Measurements from ENCODE around the gene AVPR1B.

The AVPR1B gene

DNA sequence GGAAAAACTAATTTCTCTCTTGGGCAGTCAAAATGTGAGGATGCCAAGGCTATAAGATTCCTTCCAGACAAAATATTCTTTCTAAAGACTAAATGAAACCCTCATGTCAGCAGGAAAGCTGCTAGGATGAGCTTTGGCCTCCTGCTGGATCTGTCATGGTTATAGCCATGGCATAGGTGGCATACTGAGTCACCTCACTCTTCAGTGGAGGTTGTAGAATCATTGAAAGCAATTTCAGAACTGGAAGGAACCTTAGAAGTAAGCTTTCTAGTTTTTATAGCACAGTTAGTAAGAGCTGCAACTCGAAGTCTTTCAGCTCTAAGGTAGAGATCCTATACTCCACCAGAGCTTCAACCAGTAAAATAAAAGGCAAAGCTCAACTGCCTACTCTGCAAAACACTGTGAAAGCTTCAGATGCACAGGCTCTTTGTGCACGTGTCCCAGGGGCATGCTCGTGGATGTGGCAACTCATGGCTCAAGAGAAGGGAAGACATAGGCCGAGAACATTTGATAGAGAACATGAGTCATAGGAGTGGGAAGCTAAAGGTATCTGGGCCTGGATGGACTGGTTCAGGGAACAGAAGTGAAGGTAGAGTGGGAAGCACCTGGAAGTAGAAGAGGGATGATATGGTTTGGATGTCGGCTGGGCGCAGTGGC is 5.8 kb downstream of the AVPR1B start:
- no peak for DNase-seq

DNA sequence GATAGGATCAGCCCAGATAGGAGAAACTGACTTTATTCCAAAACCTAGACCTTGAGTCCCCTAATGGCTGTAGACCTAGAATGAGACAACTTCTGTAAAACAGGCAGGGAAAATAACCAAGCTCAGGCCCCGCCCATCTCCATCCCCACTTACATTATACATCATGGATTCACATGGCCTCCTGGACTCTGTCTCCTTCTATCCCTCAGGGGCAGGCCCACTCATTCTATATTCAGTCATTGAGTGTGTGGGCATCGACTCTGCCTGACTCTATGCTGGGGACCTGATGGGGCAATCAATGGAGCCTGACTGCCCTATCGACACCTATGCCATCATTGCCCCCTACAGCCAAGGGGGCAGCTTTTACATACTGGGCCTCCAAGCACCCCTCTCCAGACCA is 6.4 kb downstream of the AVPR1B start:
- no peak for DNase-seq

DNA sequence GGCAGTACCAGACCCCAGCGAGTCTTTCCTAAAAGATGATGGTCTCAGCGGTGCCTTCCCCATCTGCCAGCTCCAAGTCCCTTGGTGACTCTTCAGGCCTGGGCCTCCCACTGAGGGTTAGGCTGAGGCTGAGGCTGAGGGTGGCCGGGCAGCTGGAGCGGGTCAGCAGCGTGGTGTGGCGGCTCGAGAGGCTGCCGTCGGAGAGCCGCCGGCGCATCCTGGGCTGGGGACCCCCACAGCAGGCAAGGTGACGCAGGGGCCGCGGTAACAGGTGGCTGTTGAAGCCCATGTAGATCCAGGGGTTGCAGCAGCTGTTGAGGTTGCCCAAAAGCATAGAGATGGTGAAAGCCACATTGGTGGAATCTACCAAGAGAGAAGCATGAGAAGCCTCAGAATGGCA is 7.0 kb downstream of the AVPR1B start:
- DNase-seq: no peak

DNA sequence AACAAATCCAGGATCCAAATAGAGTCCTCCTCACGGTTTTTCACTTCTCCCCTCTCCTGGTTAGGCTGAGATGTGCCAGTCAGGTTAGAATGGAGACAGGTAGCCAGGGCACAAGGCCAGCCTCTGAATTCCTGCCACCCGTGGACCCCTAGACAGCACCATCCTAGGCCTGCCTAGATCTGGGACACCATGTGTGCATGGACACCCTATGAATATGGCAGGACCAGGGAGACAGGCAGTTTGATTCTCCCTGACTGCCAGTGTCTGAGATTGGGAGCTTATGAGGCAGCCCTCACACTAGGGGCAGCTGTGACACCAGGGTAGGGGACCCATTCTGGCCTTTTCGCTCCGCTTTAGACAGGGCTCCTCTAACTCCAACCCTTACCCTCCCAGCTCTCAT is 7.5 kb downstream of the AVPR1B start:
- DNase-seq: no peak

DNA sequence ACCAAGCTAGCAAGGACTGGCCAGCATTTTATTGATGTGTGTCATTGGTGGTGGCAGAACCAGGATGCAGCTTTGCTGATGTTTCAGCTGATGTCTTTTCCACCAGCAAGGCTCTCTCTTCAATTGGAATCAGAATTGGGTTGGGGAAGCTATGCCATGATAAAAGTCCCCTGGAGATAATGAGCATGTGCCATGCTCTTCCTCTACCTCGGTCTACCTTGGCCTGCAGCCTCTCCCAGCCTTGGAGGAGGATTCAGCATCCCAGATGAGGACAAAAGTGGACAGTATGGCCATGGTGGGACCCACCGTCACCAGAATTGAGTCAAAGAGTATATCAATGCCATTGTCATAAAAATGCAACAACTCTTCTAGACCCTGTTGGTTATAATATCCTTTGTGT is 8.6 kb downstream of the AVPR1B start:
- no peak for DNase-seq

DNA sequence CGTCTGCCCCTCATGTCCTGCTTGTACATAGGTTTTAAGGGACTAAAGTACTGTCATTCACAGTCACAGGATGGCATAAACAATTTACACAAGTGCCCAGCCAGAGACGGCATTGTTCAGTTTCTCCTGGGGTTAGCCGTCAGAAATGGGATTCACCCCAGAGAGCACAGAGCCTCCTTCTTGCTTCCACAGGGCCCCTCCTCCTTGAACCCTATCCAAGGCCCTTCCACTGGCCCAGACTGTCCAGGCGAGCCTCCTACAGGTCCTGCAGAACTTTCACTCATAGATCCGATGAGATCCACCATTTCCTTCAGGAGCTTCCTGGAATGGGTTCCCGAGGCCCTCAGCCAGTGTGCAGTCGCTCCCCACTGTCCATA is 10.0 kb downstream of the AVPR1B start:
- no peak for DNase-seq

DNA sequence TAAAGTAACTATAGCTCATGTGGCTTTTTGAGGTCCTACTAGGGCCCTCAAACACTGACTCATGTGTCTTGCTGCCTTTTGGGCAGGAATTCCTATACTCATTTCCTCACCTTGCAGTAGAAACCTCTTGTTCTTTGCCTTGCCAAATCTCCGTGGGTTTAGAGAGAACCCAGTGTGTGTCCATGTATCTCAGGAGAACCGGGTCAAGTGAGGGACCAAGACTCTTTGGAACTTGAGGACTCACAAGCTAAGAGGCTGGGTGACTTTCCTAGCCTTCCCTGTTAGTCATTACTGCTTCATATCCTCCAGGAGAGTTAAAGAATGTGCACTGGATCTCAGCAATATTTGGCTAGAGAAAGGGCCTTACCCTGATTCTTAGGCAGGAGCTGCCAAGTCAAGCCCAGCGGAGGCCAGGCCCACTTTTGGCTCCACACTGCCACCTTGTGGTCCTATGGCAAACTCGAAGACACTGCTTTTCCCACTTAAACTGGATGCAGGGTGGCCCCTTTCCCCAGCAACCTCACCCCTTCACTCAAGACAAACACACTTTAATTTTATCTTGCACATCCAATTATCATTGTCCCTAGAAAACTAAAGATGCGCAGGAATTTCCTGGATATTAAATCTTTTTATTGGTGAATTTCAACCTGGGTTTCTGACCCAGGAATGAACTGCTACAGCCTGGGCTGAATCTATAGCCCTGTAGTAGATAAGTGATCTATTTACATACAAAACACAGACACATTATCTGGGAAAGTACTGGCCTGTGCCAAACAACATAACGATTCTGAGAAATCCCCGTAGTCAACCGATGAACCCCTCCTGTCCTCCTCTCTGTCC is 10.6 kb downstream of the AVPR1B start:
- DNase-seq: peak; percentile 23

DNA sequence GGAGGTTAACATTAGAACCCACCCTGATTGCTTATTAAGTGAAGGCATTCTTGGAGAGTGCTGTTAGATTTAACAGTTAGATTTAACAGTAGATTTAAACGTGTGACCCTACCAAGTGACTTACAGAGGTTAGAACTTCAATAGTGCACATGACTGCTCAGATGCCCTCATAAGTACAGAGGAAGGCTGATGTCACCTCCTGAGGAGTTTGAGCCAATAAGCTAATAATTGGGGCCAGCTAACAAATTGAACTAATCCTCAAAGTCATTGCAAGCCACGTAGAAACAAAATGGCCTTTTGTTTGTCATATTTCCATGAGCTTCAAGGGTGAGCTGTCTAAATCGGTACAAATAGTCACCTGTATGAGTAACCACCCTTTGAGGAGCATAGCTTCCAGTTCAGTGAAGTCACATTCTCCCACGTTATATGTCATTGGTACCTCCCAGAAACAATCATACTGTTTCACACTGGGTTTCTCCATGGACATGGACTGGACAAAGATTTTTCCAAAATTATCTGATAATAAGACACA is 11.7 kb downstream of the AVPR1B start:
- DNase-seq: no peak

DNA sequence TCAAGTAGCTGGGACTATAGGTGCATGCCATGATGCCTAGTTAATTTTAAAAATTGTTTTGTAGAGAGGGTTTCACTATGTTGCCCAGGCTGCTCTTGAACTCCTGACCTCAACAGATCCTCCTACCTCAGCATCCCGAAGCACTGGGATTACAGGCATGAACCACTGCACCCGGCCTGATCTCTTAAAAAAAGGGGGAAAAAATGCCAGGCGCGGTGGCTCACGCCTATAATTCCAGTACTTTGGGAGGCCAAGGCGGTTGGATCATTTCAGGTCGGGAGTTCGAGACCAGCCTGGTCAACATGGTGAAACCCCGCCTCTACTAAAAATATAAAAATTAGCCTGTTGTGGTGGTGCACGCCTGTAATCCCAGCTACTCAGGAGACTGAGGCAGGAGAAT is 13.2 kb downstream of the AVPR1B start:
- DNase-seq: no peak

DNA sequence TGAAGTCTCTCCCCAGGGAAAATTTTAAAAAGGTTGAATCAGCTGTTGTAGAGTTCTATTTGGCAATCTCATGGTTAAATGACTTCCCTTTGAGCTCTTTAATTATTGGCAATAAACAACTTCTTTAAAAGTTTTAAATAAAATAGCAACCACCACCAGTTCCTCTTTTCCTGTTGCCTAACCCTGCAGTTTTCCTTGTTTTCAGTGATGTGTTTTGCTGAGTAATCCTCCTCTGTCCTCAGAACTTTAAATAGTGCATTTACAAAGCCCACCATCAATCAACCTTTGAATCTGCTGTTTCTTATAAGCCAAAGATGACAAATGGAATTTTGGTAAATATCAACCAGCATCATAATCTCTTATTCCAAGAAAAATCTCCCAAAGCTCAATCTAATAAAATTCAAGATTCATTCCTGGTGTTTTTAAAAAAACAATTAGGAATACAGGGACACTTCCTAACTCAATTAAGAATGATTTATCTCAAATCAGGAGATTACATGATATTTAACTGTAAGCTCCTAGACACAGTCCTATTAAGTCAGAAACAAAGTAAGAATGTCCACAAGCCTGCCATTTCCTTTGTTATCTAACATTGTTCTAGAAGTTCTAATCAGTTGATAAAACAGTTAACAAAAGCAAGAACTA is 14.8 kb downstream of the AVPR1B start:
- no peak for DNase-seq

DNA sequence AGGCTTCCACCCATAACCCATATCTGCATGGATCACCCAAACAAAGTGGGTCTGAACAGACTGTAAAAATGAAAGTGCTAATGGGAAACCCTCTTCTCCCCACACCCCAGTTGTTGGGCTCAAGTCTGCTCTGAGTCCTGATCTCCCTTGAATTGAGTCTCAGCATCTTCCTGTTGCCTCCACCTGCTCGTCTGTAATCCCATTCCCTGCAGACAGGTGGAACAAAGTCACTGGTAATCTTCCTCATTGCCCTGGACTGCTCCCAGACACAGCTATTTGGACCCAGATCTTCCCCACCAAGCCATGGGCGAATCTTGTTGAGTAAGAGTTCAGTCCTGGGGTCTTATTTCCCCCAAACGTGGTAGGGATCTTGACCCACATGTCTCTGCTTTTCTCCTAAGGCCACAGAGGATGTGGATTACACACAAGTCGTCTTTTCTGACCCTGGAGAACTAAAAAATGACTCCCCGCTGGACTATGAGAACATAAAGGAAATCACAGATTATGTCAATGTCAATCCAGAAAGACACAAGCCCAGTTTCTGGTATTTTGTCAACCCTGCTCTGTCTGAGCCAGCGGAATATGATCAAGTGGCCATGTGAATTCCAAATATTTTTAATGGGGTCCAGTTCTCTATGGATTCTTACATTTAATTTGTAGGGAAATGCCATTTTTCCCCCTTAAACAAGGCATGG is 15.7 kb downstream of the AVPR1B start:
- no peak for DNase-seq

DNA sequence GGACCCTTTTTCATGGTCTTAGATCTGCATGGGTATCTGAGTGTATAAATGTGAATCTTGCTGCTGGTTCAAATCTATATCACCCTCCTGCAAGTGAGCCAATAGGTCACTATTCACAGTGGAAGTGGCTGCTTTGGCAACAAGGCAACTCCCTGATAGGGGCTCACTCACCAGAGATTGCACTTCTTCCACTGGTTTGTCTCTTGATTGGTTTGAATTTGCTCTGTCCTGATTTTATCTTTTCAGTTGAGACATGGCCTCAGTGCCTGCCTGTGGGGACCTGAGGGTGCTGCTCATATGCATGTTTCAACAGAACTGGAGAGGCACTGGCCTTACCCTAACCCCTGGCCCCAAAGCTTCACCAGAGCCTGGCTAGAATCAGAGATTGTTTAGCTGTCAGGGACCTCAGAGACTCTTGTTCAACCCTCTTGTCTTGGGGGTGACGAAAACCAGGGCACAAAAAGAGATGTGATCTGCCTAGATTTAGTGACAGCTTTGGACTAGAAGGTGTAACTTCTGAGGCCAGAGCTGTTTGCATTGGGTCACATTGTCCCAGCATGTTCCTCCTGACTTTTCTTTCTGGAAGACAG is 16.9 kb downstream of the AVPR1B start:
- DNase-seq: no peak

DNA sequence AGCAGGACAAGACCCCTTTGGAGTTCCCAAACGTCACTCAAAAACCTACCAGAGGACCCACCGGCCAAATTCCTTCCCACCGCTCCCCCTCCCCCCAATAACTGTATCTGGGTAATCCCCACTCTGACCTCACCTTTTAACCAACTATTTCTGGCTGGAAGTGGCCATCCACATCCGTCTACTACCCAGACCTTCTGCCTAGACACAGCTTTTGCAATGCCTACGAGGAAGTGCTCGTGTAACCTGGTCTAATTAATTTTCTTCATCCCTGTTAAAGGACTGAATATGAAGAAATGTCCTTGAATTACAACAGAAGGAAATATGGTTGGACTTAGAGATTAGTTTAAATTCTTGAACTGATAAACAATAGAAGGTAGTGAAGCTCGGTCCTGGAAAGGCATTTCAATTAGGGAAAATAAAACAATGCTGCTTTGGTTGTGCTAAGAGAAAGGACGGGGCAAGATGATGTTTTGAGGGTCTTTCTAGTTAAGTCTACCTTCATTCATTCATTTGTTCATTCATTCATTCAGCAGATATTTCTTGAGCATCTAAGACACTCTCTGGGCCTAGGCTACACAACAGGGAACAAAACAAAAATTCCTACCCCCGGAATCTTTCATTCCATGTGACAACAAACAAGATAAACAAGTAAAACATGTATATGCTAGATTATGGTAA is 18.8 kb downstream of the AVPR1B start:
- no peak for DNase-seq

DNA sequence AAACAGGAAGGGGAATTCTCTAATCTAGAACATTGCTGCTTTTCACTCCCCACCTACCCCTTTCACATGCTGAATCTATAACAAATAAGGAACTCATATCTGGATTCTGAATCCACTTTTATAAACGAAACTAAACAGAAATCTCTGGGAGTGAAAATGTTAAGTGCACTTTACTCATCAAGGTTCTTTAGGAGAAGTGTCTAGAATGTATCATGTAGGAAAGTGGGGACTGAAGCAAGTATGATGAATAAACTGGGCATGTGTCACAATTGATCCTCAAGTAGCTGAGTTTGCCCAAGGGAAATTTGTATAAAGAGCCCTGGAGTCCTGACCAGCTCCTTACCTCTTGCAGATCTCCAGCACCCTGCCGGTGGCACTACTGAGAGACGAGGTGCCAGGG is 19.8 kb downstream of the AVPR1B start:
- DNase-seq: no peak

DNA sequence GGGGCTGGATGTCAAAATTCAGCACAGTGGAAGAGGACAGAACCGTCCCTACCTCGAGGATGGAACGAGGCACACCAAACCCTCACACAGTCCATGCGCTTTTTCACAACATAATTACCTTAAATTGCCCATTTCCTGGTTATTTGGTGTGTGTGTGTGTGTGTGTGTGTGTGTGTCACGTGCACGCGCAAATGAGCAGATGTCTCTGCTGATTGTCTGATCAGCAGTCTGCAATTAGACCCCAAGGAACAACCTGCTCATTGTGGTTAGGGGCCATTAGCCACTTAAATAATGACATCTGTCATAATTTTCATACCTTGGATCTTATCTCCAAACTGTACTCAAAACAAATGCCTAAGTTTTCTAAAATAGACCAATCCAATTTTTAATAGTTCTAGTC is 23.2 kb downstream of the AVPR1B start:
- DNase-seq: no peak

DNA sequence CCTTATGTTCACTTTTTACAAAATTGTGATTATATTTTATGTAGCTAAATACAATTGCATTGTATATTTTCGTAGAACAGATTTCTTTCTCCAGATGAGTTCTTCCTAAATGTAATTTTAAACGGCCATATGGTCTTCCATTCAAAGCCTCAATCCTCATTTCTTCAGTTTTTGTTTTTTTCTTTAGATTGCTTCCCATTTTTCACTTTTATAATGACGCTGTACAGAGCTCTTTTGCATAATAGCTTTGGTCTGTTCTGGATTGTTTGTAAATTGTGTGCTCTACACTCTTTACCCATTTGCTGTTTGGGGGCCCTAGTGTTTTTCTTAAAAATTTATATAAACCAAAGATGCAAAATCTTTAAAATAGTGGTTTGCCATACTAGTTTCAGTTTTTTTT is 27.8 kb downstream of the AVPR1B start:
- no peak for DNase-seq

DNA sequence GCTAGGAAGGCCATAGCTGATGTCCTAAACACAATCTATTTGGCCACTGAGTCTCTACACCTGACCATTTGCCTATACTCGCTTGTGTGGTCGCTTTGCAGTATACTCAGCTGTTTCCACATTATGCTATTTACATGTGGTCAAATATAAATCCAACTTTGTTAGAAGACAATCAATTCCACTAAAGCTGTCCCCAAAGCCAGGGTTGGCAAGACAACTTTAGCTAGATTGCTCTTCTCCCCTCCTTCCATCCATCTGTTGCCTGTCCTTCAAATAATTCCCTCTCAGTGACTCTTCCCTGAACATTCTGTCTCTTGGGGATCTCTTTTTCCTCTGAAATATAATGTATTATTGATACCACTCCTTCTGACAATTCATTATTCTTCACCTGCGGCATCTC is 30.1 kb downstream of the AVPR1B start:
- no peak for DNase-seq

DNA sequence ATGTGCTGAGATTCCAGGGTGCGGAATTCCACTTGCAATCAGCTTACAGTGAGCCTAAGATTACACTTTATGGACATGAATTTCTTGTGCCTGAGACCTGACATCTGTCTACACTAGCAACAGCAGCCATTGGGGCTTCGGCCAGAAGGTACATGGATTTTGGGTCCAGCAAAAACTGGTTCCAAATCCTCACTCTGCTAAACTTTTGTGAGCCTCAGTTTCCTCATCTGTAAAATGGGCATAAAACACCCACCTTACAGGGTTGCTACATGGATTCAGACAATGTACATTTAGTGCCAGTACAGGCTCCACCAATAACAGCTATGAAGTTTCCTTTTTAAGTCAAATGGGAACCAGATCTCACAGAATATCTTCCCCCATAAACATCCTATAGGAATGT is 33.4 kb downstream of the AVPR1B start:
- DNase-seq: no peak

DNA sequence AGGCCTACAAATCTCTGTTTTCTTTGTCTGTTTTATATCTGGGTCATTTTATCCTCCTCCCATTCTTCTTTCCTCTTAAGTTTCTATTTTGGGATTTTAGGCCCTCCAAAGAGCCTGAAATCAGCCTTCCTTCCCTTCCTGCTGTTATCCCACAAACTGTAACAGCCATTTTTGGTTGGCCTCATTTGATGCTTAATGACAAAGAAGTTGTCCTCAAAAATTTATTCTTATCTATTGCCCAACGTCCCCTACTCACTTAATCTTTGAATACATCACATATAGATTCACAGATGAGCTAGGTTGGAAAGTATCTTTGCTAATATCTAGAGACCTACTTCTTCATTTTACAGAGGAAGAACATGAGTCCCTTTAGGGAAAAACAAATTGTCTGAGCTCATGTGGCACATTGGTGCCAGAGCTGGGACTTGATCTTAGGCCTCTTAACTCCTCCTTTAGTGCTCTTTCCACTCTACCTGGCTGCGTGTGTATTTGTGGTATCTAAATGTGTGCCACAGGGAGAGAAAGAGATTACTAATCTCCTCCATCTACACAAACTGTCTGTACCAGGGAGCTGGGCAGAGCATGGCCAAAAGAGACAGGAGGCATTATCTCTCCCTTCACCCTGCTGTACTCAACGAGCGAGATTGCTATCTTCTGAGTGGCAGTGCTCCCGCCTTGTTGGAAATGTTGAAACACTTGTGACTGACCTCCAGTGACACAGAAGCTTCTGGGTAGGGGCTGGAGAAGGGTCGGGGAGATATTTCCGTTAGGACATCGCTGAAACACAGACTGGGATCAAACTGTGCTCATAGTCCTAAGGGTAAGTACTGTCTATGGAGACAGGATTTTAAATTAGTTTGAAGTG is 34.1 kb downstream of the AVPR1B start:
- DNase-seq: no peak

DNA sequence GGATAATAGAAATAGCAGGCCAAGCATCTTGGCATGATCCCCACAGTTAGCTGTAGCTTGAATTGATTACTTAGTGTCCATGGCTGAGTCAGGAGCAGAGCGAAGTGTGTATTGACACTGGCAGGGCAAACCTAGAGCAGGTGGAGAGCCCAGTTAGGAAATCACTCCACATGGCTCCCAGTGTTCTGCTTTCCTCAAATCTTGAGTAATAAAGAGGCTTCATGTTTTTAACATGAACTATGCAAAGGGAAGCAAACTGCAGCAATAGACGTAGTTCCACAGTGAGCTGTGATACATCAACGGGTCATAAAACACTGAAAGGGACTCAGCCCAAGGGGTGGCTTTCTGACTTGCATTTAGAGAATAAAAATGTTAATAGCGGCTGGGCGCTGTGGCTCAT is 35.3 kb downstream of the AVPR1B start:
- no peak for DNase-seq
